HFF-Myc (cell line): ENCODE measurements around the gene NPIPA2.
"Not testable (repeated sequence)": the region's sequence is repeated elsewhere in the genome, so short reads cannot be mapped to it uniquely, and the experiment has no call there.

ENCODE experiments used
- DNase-seq: peaks from one replicate; pipeline ENCODE4 v3.0.0-alpha.2; 2011; ENCODE audit warnings: low read depth; ENCODE audit errors: extremely low read depth
- H3K4me3 ChIP-seq: replicated peaks from 2 replicates; pipeline ENCODE4 v1.5.1; 2011; ENCODE audit warnings: low read depth, mild to moderate bottlenecking, control low read depth, low read length

NPIPA2 gene

DNA sequence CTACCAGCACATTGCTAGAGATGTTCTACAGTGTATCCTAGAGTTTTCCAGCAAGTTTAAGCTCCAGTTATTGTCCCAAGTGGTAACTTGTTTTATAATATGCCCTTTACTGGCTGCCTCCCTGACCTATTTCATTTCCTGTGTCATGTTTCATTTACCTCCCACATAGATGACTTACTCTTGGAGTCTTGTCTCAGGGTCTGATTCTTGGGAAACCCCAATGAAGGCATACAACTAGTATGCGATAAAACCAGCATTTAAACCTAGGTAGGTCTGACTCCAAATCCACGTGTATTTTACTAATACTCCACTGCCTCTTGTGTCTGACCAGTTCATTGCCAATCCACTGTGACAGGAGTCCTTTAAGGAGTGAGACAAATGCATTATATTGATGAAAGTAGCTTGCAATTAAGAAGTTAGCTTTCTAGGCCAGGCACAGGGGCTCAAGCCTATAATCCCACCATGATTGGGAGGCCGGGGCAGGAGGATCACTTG lies 64.9 kb downstream of the NPIPA2 start:
- H3K4me3 ChIP-seq, DNase-seq: not testable (repeated sequence)

DNA sequence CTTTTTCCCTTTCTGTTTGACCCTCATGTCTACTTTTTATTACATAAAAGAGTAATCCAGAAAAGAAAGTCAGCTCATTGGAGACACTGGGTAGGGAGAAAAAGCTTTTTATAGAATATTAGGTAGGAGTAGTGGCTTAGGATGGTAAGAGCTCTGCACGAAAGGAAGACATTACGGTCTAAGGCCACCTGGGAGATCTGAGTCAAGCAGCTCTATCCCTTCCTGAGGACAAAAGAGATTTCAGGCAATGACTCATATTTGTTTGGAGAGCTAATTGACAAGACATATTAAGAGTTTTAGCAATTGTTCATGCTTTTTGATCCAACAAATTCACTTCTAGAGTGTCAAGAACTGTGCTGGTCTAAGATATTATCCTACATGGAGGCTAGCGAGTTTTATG lies 71.6 kb downstream of the NPIPA2 start:
- not testable (repeated sequence) for H3K4me3 ChIP-seq, DNase-seq
